Left ventricle myocardium superior (tissue), 1 donor: ENCODE results near the gene HOXA10. TPM values are rescaled to one million over a fixed set of nuclear protein-coding genes. Genes with fewer than 3 reads are reported as not detected.

ENCODE experiments used
- ATAC-seq: fragments of 200-7000 bp; cut with Tn5 transposase; one replicate; pipeline ENCODE4 v1.9.1; 2020; ENCODE audit warnings: mild to moderate bottlenecking, moderate library complexity
- DNase-seq: peaks from one replicate; pipeline ENCODE4 v3.0.0-alpha.2; 2020
- intact Hi-C: fragments of 100-400 bp; cut with micrococcal nuclease; formaldehyde crosslinking; loops from one replicate; pipeline ENCODE4 v1.11.0; 2022
- total RNA-seq: library from RNA; stranded (reverse); fragmentation: NEBNext Ultra II Directional; extraction: Animal tissue kit (Norgen Biotek cat#: 25700); gene quantifications from one replicate; pipeline ENCODE4 v1.2.1, GENCODE V29; 2021
- donor health status: DM: no; HTN: yes; CAD: no; lungs with severe emphysema.

HOXA10 gene
- total RNA-seq, 1 donor from 2014 or later = not detected

- intact Hi-C loops = no loop called here
- no peak for ATAC-seq
- no peak for DNase-seq
Measured at GRCh38 chr7:27142580-27143022, 31.5 kb downstream of the HOXA10 start.

GRCh38 chr7:27141923-27142579, 32.1 kb downstream of the HOXA10 start:
- intact Hi-C loops = no loop called here
- no peak for ATAC-seq
- DNase-seq = no peak

DNA sequence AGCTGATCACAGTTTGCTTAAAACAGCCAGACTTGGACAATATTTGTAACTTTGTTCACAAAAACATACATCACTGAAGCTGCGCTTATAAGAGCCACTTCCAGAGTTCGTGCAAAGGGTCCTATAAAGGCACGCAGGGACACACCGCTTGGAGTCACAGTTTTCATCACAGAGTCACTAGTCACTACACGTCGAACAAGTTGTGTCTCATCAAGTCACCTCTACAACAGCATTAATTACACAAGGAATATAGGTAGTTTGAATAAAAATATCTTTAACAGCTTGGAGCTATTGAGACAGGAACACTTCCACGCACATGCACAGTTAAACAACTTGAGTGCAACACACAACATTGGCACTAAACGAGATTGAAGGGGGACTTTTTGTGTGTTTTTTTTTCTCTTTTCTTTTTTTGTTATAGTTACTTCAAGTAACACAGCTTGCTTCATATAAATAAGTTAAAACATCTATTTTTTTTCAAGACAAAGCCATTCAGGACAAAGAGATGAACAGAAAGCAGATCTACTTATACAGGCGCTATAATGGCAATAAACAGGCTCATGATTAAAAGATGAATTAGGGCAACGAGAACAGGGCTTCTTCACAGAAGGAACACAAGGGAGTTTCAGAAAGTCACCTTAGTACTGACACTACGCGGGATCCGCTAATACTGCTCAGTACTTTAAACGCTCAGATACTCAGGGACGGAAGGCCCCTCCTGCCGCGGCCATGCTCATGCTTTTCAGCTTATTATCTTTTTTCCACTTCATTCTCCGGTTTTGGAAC, 32.8 kb downstream of the HOXA10 start:
- DNase-seq = no peak
- intact Hi-C loops = no loop called here
- no peak for ATAC-seq

- DNase-seq (no peak), ATAC-seq (no peak)
- intact Hi-C loops = no loop called here
Measured at GRCh38 chr7:27140126-27140857, 33.8 kb downstream of the HOXA10 start.

- intact Hi-C loops = no loop called here
- no peak for ATAC-seq
- no peak for DNase-seq
Measured at GRCh38 chr7:27139334-27140125, 34.6 kb downstream of the HOXA10 start.

DNA sequence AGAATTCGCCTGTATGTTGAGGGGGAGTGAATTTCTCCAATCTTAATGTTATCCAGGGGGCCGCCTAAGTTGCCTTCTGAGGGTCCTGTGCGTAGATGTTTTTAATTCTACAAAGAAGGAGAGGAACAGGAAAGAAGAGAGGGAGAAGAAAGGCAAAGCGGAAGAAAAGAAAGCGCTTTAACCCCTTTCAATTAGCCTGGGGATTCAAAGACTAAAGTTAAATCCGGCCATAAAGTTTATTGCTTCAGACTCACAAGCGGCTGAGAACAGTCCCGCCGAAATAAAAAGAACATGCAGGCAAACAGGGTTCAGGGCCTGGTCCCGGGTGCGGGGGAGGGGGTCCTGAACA, 35.2 kb downstream of the HOXA10 start:
- no peak for DNase-seq

DNA sequence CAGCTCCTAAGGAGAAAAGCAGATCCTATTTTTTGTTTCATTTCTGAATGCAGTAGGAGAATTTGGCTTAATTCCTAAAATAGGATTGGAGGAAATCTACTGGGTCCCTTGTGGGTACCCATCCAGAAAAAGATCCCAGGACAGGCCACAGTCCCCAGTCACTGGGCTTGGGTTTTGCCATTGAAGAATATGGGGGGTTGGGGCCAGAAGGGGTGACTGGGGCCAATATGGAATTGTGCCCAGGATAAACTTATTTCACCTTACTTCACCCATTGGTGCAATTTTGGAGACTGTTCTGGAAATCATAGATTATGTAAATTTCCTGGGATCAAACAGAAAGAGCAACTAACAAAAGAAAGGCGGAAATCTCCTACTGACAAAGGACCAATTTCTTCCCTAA, 35.6 kb downstream of the HOXA10 start:
- intact Hi-C loops = no loop called here
- ATAC-seq = no peak
- DNase-seq = no peak

More for the DNA sequence above, 35.2 kb downstream of the HOXA10 start:
- ATAC-seq = no peak
- intact Hi-C loops = no loop called here

DNA sequence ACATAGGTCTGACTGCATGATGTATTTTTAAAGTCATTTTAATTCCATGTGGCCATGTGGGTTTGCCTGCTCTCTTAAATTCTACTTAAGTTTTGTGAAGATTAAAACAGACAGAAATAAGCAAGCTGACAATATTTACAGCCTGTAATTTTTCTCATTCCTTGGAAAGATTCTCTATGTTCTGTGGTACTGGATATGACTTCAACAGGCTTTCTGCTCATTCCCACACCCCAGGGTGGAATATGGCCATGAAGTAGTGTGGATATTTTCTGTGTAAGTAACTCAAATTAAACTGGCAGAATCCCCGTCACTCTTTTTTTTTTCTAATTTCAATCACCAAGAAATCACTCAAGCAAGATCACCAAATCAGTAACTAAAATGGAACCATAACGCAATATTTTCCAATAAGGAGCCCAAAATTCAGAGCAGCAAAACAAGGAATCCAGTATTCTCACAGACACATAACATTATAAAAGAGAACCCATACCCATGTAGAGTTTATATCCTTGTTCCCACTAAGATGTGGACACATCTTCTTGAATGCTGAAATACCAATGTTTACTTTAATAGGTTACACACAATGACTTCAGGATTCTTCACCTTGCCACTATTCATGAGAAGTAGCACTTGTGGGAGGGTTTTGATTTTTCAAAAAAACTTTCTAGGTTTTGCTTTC, 36.3 kb downstream of the HOXA10 start:
- DNase-seq = no peak
- ATAC-seq = no peak
- intact Hi-C loops = no loop called here

DNA sequence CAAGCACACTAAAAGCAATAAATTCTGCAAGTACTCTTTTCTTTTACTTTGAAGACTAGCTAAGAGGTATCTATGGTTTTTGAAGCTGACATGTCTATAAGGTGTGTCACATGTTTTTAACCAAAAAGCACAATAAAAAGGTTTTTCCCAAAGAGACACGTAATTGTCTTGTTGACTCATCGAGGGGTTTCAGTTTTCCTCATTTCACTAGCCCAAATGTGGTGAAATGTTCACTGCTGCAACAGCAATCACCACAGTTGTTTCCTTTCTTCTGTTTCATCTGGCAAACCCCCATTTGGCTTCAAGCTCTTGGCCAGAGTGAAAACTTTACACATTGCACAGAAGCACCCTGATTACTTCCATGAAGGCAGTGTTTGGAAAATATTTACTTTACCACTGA, 39.7 kb downstream of the HOXA10 start:
- ATAC-seq (no peak), DNase-seq (no peak)
- intact Hi-C loops = no loop called here

DNA sequence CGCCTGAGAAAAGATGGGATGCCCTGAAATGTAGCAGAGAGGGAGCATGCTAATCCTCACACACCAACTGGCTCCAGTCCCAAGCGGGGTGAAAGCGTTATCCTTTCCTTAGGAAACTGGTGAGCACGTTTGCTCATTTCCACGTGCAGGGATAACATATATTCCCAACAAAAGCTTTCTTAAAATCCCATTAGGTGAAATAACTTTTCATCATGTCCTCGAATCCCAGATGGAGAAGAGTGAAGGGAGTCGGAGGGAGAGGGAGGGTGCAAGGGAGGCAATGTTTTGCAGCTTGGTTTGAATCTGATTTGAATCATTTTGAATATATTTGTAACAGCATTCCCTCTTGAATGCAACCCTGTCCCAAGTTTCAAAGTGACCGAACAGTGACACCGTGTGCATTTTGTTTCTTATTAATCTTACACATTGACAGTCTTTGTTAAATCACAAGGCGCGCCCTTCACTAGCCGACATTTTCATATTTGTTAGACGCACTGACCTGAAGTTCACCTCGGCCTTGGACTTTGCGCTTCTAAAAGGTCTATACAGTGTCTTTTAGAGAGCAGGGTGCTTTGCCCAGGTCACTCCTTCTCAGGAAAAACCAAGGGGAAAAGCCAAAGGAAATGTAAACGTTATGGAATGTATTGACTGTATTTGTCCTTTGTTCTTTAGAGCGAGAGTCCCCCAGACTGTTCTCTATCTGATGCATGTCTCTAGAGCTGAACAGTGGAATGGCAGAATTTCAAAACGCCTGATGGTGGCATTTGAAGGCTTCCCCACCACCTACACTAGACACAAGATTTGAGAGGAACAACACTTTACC, 40.5 kb downstream of the HOXA10 start:
- ATAC-seq (no peak), DNase-seq (no peak)
- intact Hi-C loops = no loop called here

DNA sequence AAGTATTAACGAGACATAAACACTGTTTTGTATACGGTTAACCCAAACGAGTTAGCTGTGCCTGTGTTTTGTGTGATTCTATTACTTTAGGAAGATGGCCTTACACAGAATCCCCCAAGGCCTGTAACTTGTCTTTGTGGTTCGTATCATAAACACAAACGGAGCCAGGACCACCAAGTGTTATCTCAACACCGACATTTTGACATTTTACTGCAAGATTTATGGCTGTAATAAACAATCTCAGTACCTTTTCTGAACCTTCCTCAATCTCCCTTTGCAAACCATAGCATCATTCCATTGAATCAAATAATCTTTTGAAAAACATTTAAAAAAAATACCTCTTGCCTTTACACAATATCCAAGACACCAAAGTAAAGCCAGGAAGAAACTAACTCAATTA, 41.1 kb downstream of the HOXA10 start:
- ATAC-seq (no peak), DNase-seq (no peak)
- intact Hi-C loops = no loop called here

GRCh38 chr7:27132214-27132613, 41.9 kb downstream of the HOXA10 start:
- intact Hi-C loops = no loop called here
- DNase-seq = no peak
- ATAC-seq = no peak

DNA sequence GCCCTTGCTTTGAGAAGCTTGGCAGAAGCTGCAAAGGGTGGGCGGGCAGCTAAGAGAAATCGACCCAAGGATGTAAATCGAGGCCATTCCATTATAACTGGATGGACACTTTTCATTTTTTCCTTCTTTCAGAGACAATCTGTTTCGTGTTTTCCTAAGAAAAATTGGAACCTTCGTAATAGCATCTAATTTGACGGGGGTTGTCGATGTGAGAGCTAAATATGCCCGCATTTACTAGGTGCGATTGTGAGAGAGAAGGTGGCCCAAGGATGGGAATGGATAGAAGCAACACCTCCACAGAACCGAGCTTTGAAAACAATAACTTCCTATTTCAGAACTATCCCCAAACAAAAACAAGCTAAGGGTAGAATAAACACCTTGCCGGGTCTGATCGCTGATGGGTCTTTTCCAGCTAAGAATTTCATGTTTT, 42.7 kb downstream of the HOXA10 start:
- DNase-seq = no peak
- intact Hi-C loops = no loop called here
- ATAC-seq = no peak

- DNase-seq (peak; percentile 85), ATAC-seq (peak; percentile 85)
- intact Hi-C loops = no loop called here
Measured at GRCh38 chr7:27130540-27131389, 43.4 kb downstream of the HOXA10 start, which contains the start of gene HOXA4. Gene HOXA4 (minus strand): TSS chr7:27130757. CDS start chr7:27130733, 24 bp downstream.

DNA sequence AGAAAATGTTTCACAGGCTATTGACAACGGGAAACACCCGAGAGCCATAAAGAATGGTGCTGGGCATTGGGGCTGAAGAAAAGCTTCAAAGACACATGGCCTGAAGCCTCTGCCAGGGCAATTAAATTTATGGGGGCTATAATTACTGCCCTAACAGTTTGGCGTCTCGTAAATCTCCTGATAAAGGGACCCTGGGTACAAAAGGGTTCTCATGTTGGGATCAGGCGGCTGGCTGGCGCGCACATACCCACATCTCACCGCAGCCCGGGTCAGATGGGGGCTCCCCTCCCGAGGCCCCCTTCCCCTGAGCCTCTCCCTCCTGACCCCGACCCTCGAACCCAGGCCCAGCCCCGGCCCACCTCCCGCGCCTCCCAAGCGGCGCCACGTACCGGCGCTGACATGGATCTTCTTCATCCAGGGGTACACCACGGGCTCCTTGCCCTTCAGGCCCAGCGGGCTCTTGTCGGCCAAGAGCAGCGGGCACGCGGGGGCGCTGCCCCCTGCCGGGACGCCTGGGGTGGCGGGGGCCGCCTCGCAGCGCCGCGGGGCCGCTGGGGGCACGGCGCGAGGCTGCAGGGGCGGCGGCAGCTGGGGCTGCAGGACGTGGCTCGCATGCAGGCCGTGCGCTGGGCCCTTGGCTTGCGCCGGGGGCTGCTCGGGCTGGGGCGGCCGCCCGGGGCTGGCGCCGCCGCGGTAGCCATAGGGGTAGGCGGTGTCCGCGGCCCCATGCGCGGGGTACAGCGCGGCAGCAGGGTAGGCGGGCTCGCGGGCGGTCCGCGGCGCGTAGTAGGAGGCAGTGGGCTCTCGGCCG, 44.2 kb downstream of the HOXA10 start:
- intact Hi-C loops = no loop called here
- ATAC-seq = no peak
- no peak for DNase-seq
